ENCODE data around the gene TRAPPC12.
"Not testable (repeated sequence)": the region's sequence is repeated elsewhere in the genome, so short reads cannot be mapped to it uniquely, and the experiment has no call there.

The TRAPPC12 gene

DNA sequence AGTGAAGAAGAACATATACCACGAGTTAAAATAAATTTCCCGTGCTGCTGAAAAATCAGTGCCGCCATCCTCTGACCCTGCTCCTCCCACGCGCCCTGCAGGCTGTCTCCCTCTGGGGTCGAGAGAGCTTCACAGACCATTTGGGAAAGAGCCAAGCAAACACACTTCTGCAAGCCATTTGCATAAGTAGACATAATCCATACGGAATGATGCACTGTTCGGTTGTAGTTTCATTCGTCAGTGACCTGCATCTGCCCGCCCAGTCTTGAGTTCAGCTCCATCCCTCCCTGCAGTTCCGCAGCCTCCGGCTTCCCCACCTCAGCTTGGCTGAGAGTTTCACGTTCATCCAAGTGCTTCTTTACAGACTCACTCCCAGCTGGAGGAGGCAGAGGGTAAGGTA, 69.6 kb downstream of the TRAPPC12 start:
- DNase-seq (ENCODE audit: insufficient read length, low spot score) (no peak), FAIRE-seq (no peak)
- TF ChIP-seq, protein P1, sequence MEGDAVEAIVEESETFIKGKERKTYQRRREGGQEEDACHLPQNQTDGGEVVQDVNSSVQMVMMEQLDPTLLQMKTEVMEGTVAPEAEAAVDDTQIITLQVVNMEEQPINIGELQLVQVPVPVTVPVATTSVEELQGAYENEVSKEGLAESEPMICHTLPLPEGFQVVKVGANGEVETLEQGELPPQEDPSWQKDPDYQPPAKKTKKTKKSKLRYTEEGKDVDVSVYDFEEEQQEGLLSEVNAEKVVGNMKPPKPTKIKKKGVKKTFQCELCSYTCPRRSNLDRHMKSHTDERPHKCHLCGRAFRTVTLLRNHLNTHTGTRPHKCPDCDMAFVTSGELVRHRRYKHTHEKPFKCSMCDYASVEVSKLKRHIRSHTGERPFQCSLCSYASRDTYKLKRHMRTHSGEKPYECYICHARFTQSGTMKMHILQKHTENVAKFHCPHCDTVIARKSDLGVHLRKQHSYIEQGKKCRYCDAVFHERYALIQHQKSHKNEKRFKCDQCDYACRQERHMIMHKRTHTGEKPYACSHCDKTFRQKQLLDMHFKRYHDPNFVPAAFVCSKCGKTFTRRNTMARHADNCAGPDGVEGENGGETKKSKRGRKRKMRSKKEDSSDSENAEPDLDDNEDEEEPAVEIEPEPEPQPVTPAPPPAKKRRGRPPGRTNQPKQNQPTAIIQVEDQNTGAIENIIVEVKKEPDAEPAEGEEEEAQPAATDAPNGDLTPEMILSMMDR (IDR thresholded peaks at IDR 0.05; ENCODE audit: insufficient read depth, missing control alignments): no peak

- TF ChIP-seq, protein P1 (IDR thresholded peaks at IDR 0.05; ENCODE audit: insufficient read depth, missing control alignments): no peak
- FAIRE-seq (no peak), DNase-seq (ENCODE audit: insufficient read length, low spot score) (no peak)
Measured at GRCh38 chr2:3449936-3450335, 70.4 kb downstream of the TRAPPC12 start.

- TF ChIP-seq, protein P1 (IDR thresholded peaks at IDR 0.05; ENCODE audit: insufficient read depth, missing control alignments): no peak
- DNase-seq (ENCODE audit: insufficient read length, low spot score): no peak
- no peak for FAIRE-seq
Measured at GRCh38 chr2:3450385-3451010, 71.0 kb downstream of the TRAPPC12 start.

GRCh38 chr2:3451169-3451568, 71.7 kb downstream of the TRAPPC12 start:
- FAIRE-seq: no peak
- DNase-seq (ENCODE audit: insufficient read length, low spot score): no peak
- TF ChIP-seq, protein P1 (IDR thresholded peaks at IDR 0.05; ENCODE audit: insufficient read depth, missing control alignments): no peak

DNA sequence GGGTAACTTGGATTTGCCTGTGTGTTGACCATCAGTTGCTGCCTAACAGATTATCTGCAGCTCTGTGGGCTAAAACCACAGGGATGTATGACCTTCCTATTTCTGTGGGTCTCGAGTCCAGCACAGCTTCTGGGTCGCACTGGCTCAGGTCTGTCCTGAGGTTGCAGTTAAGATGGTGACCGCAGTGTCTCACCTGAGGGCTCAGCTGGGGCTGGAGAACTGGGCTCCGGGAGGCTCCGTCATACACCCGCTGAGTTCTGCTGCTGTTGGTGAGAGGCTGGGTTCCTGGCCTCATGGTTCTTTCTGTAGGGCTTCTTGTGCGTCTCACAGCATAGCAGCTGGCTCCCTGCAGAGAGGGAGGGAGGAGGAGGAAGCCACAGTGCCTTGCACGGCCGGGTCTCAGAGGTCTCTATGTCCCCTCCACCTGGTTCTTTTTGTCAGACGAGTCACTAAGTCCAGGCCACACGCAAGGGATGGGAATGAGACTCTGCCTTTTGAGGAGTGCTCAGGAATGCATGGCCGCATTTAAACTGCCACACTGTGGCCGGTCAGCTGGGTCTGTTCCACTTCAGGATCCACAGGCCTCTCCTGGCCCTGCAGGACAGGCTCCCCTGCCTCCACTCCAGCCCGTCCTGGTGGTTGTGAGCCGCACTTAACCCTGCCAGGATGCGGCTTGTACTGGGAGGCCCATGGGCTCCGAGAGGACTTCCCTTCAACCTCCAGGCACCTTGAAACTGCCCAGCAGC, 72.6 kb downstream of the TRAPPC12 start:
- FAIRE-seq (no peak), DNase-seq (ENCODE audit: insufficient read length, low spot score) (no peak)
- TF ChIP-seq, protein P1 (IDR thresholded peaks at IDR 0.05; ENCODE audit: insufficient read depth, missing control alignments): no peak

DNA sequence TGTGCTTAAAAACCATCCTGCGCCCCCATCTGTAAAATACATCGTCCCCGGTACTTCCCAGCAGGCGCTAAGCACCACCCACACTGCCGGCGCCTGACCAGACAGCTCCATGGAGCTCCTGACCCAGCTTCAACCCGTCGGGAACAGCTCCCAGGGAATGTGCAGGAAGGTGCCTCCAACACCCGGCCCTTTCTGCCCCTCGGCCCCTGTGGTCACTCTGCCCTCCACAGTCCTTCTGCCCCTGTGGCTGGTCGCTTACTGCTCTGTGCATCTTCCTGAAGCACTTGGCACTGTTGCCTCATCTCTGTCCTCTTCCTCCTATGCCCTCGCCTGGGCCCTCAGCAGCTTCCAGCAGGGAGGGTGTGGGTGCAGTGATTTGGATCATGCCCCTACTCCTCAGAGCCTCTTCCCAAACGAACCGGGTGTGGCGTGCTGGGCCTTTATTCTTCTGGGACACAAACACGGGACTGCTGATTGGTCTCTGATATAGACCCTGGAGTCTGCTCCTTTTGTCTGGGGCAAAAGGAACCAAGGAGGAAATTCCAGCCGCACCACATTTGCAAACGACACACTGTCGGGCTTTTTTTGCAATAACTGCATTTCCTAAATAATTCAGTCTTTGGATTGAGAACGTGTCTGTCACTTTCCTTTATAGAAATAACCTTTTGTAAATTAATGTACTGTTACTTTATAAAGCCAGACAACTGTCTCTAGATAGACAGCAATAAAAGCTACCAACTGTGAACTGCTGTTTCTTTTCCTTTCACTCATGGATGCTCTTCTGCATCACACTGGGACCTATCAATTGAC, 73.9 kb downstream of the TRAPPC12 start:
- DNase-seq (ENCODE audit: insufficient read length, low spot score) (no peak), FAIRE-seq (no peak)
- TF ChIP-seq, protein P1 (IDR thresholded peaks at IDR 0.05; ENCODE audit: insufficient read depth, missing control alignments): no peak

DNA sequence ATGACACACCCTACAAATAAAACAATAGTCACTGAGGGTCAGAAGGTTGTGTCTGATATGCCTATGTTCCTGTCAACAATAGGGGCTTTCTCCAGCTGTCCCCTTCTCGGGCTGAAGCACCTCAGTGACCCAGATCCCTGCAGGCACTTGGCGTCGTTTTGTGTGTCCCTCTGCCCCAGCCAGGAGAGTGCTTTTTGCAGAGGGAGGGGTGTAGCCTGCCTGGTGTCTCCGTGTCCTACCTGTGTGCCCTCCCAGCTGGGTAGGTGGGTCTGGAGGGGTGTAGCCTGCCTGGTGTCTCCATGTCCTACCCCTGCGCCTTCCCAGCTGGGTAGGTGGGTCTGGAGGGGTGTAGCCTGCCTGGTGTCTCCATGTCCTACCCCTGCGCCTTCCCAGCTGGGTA, 74.5 kb downstream of the TRAPPC12 start:
- DNase-seq (ENCODE audit: insufficient read length, low spot score); FAIRE-seq: not testable (repeated sequence)
